ENCODE results near the gene SGCB. TPM values are rescaled to one million over a fixed set of nuclear protein-coding genes. Genes with fewer than 3 reads are reported as not detected.

Gene SGCB
- total RNA-seq, 2 experiments from 2014 or later: 13.9 to 14.3 TPM

DNA sequence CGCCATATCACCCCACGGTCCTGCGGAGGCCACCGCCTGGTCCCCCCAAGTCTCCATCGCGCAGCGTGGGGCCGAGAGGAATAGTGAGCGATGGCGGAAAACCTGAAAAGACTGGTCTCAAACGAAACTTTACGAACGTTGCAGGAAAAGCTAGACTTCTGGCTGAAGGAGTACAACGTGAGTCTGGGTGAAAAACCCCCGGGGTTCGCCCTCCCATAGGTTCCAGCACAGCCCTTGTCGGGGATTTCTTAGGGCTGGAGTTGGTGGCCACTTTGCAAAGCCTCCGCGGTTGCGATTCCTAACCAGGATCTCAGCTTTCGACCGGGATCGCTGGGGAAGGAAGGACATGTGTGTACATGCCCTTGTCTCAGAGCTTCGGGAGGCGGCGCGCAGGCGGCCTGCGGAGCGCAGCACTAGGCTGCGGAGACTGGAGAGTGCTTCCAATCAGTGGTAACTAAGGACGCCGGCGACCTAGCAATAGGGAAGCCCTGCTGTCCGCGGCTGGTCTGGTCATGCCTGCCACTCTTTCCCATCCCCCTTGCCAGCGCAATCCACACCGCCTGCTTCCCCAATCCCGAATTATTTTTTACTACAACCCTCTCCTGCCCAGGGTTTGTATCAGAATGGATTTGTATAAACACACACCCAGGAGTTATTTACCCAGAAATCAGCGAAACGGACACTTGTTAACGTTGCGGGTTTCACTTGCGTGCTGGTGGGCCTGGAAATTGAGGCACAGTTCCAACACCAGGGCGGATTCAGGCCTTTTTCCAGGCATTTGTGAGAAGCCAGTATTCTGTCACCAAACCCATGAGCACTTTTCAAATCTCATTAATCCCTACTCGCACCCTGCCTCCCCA, 13.7 kb upstream of the SGCB start:
- peak overlapping the region; percentile 34 for H3K4me3 Mint-ChIP-seq
- intact Hi-C loops (cut with micrococcal nuclease): no loop called here
- CTCF ChIA-PET: no interaction called here
- no peaks in the 10 kb centered on the region for H3K36me3 Mint-ChIP-seq
- POLR2A ChIA-PET: no interaction called here
- H3K9me3 Mint-ChIP-seq: no peaks in the 10 kb centered on the region
- peaks cover 52% of the 10 kb centered on the region for H3K27me3 Mint-ChIP-seq
- peaks cover 14% of the 10 kb centered on the region for H3K4me1 Mint-ChIP-seq (ENCODE audit: low read depth)
- H3K27ac Mint-ChIP-seq: no peak overlapping the region
- DNase-seq: no peak

DNA sequence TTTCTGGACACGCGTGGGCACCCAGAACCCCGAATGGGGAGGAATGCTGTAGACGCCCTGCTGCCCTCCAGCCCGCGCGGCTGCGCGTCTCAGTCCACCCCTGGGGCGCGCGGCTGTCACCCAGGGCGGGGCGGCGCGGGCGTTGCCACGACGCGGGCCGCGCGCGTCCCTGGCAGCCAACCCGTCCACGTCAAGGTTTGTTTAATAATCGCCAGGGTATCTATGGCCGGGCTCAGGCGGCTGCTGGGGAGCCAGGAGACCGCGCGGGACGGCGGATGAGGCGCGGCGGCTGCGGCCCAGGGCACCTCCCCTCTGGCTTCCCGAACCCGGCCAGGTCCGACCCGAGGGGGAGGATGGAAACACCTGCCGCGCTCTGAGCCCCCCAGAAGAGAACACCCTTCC, 13.1 kb upstream of the SGCB start, which contains the start of gene SPATA18:
Gene SPATA18 (plus strand): TSS at position 92 of the 402 bp plus-strand sequence. CDS start 401 bp downstream, outside the sequence.
- H3K27me3 Mint-ChIP-seq: peaks cover 57% of the 10 kb centered on the region
- peak within 1 kb of the TSS; percentile 34 for H3K4me3 Mint-ChIP-seq
- H3K27ac Mint-ChIP-seq: no peak within 1 kb of the TSS
- H3K4me1 Mint-ChIP-seq (ENCODE audit: low read depth): peaks cover 14% of the 10 kb centered on the region
- intact Hi-C loops (cut with micrococcal nuclease): no loop called here
- ChIA-PET CTCF (no interaction called here), POLR2A (no interaction called here)
- H3K36me3 Mint-ChIP-seq: no peaks in the 10 kb centered on the region
- DNase-seq: no peak
- no peaks in the 10 kb centered on the region for H3K9me3 Mint-ChIP-seq

DNA sequence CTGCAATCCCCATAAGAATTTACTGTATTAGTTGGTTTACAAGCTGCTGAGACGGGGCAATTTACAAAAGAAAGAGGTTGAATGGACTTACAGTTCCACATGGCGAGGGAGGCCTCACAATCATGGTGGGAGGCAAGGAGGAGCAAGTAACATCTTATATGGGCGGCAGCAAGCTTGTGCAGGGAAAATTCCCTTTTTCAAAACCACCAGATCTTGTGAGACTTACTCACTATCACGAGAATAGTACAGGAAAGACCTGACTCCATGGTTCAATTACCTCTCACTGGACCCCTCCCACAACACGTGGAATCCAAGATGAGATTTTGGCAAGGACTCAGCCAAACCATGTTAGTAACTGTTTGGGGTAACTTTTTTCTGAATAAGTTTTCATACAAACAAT, 11.2 kb upstream of the SGCB start:
- ChIA-PET POLR2A (no interaction called here), CTCF (no interaction called here)
- Mint-ChIP-seq H3K4me1 (ENCODE audit: low read depth) (peaks cover 14% of the 10 kb centered on the region), H3K4me3 (no peak overlapping the region), H3K9me3 (no peaks in the 10 kb centered on the region), H3K36me3 (no peaks in the 10 kb centered on the region), H3K27me3 (peaks cover 56% of the 10 kb centered on the region), H3K27ac (no peak overlapping the region)
- DNase-seq: no peak
- intact Hi-C loops (cut with micrococcal nuclease): no loop called here

DNA sequence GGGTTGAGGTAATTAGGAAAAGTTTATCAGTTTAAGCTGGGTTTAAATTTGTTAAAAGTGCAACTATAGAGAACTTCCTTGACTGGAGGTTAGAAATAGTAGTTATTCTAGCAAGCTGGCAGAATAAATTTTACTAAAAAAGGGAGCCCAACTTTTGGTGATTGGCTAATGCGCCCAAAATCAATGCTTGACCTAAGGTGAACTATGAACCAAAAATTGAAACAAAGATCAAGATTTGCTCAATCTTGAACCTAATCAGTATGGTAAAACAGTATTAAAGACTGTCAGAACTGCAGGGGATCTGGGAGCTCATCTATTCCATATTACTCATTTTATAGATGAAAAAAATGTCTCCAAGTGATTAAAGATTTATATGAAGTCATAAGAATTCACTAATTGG, 6.9 kb upstream of the SGCB start:
- no peaks in the 10 kb centered on the region for H3K9me3 Mint-ChIP-seq
- ChIA-PET CTCF (no interaction called here), POLR2A (no interaction called here)
- H3K27ac Mint-ChIP-seq: no peak overlapping the region
- no peaks in the 10 kb centered on the region for H3K36me3 Mint-ChIP-seq
- no peak for DNase-seq
- H3K4me3 Mint-ChIP-seq: no peak overlapping the region
- H3K4me1 Mint-ChIP-seq (ENCODE audit: low read depth): no peaks in the 10 kb centered on the region
- intact Hi-C loops (cut with micrococcal nuclease): no loop called here
- peaks cover 42% of the 10 kb centered on the region for H3K27me3 Mint-ChIP-seq

DNA sequence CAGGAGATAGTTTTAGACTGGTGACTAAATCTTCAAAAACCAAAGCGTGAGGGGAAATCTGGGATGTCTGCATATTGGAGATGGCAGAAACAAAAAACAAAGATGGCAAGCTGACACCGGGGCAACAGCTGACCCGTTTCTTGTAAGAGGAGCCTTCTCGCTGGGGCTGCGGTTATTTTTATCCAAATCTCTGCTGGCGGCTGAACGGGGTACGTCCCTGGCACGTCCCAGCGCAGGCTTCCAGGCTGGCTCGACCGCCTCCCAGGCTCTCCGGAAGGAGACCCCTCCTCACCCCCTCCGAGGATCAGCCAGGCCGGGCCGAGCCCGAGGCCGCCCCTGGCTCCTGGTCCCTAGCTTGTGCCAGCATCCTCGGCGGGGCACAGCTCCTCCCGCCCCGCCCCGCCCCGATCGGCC, 403 bp downstream of the SGCB start:
- Mint-ChIP-seq H3K4me3 (peak overlapping the region; percentile 81), H3K27me3 (peaks cover 7% of the 10 kb centered on the region), H3K9me3 (no peaks in the 10 kb centered on the region), H3K27ac (no peak overlapping the region), H3K4me1 (ENCODE audit: low read depth) (peaks cover 25% of the 10 kb centered on the region), H3K36me3 (peaks cover 3% of the 10 kb centered on the region)
- intact Hi-C loops (cut with micrococcal nuclease): loop anchor here (1.0 to 10.0 kb wide), 3 partner anchors 130 to 1327 kb away; partner anchors contain the start of genes DCUN1D4 and SCFD2
- ChIA-PET POLR2A (interaction anchor here (1.8 kb wide), 1 partner anchor 195 kb away, joined by 5 read pairs; the partner anchor contains the start of gene DCUN1D4), CTCF (interaction anchor here (1.2 kb wide), 2 partner anchors 11 to 195 kb away, joined by 5 to 6 read pairs; partner anchors contain the start of gene DCUN1D4)
- DNase-seq: peak; percentile 40

DNA sequence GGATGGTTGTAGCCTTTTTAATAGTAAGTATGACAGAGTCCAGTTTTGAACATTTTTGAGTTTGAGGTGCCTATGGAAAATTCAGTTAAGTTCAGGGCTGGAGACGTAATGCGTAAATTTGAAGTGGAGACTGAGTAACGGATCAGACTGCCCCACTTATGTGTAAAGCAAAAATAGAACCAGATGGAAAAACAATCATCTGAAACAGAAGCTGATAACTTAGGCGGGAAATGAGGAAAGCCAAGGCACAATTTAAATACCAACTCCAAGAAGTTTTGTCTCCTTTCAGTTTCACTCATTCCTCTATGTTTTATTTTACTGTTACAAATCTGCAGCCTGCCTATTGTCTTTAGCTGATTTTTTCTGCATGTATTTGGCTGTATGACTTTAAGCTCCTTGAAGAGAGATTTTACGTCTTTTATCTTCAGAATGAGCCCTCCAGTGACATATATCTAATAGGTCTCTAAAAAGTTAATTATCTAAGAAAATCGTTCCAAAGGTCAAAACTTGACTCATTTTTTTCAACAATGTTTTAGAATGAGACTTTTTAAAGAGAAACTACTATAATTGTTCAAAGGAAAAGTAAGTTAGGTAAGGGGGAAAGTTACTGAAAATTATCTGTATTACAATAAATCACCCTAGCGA, 1.1 kb downstream of the SGCB start:
- H3K36me3 Mint-ChIP-seq: peaks cover 3% of the 10 kb centered on the region
- peaks cover 25% of the 10 kb centered on the region for H3K4me1 Mint-ChIP-seq (ENCODE audit: low read depth)
- CTCF ChIA-PET: no interaction called here
- no peaks in the 10 kb centered on the region for H3K9me3 Mint-ChIP-seq
- POLR2A ChIA-PET: interaction anchor here (1.8 kb wide), 1 partner anchor 194 kb away, joined by 5 read pairs; the partner anchor contains the start of gene DCUN1D4
- peak overlapping the region; percentile 81 for H3K4me3 Mint-ChIP-seq
- peaks cover 2% of the 10 kb centered on the region for H3K27me3 Mint-ChIP-seq
- no peak for DNase-seq
- no peak overlapping the region for H3K27ac Mint-ChIP-seq
- intact Hi-C loops (cut with micrococcal nuclease): loop anchor here (5.0 to 10.0 kb wide), 2 partner anchors 130 to 1328 kb away; partner anchors contain the start of gene SCFD2

DNA sequence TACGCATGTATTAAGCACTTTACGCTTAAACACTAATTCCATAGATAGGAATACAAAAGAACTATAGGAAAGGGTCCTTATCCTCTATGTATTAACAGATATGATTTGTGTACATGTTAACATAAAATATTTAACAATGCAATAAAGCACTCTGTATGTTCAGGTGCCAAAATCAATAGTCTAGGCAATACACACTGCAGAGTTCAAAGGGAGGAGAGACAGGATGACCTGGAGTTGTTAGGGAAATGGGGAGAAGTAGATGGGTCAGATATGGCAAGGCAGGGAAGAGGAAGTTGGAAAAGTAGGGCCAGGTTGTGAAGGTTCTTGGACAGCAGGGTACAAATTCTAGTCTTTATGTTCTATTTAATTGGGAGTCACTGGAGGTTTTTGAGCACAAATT, 2.9 kb downstream of the SGCB start:
- no peak for DNase-seq
- peaks cover 4% of the 10 kb centered on the region for H3K36me3 Mint-ChIP-seq
- intact Hi-C loops (cut with micrococcal nuclease): loop anchor here (5.0 to 10.0 kb wide), 2 partner anchors 128 to 1330 kb away; partner anchors contain the start of gene SCFD2
- CTCF ChIA-PET: no interaction called here
- POLR2A ChIA-PET: no interaction called here
- peaks cover 25% of the 10 kb centered on the region for H3K4me1 Mint-ChIP-seq (ENCODE audit: low read depth)
- H3K4me3 Mint-ChIP-seq: no peak overlapping the region
- no peak overlapping the region for H3K27ac Mint-ChIP-seq
- H3K27me3 Mint-ChIP-seq: no peaks in the 10 kb centered on the region
- H3K9me3 Mint-ChIP-seq: no peaks in the 10 kb centered on the region

DNA sequence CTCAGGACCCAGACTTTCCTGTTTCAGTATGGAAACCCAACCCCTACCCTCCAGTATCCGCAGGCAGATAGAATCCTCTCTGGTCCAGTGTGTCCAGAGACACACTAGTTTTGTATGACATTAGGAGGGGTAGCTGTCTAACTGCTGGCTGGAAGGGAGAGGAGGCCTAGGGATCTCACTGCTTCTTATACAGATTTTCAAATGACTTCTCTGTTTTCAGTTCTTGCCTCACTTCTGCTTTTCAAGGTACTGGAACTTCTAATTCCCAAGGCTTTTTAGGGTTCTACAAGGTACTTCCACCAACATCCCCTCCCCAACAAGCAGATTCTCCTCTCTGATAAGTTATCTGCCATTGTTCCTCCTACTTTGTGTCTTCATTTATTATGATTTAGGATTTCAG, 6.1 kb downstream of the SGCB start:
- no peaks in the 10 kb centered on the region for H3K27me3 Mint-ChIP-seq
- CTCF ChIA-PET: no interaction called here
- H3K36me3 Mint-ChIP-seq: peaks cover 16% of the 10 kb centered on the region
- no peak for DNase-seq
- H3K4me1 Mint-ChIP-seq (ENCODE audit: low read depth): peaks cover 14% of the 10 kb centered on the region
- H3K4me3 Mint-ChIP-seq: no peak overlapping the region
- POLR2A ChIA-PET: no interaction called here
- no peaks in the 10 kb centered on the region for H3K9me3 Mint-ChIP-seq
- intact Hi-C loops (cut with micrococcal nuclease): loop anchor here (10.0 kb wide), 1 partner anchor 1333 kb away; the partner anchor contains the start of gene SCFD2
- no peak overlapping the region for H3K27ac Mint-ChIP-seq

DNA sequence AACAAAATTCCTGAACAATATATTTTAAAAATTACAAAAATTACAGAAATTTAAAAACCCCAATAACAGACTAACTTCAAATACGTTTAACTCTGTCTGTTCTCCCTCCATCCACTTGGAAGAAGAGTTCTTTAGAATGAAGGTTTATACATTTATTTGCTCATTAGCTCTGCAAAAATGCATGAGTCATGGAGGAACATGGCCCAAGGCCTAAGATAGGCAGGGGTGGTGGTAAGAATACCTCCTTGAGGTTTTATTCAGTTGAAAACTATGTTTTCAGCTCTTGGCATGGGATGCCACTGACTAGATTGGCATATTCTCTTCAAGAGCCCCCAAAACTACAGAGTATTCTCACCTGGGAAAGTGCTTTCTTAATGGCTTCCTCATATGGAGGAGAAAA, 9.1 kb downstream of the SGCB start:
- Mint-ChIP-seq H3K36me3 (peaks cover 19% of the 10 kb centered on the region), H3K9me3 (no peaks in the 10 kb centered on the region), H3K27me3 (no peaks in the 10 kb centered on the region), H3K4me3 (no peak overlapping the region), H3K4me1 (ENCODE audit: low read depth) (no peaks in the 10 kb centered on the region), H3K27ac (no peak overlapping the region)
- POLR2A ChIA-PET: no interaction called here
- DNase-seq: no peak
- intact Hi-C loops (cut with micrococcal nuclease): loop anchor here (10.0 kb wide), 1 partner anchor 134 kb away; no protein-coding TSS in a partner anchor
- CTCF ChIA-PET: no interaction called here

DNA sequence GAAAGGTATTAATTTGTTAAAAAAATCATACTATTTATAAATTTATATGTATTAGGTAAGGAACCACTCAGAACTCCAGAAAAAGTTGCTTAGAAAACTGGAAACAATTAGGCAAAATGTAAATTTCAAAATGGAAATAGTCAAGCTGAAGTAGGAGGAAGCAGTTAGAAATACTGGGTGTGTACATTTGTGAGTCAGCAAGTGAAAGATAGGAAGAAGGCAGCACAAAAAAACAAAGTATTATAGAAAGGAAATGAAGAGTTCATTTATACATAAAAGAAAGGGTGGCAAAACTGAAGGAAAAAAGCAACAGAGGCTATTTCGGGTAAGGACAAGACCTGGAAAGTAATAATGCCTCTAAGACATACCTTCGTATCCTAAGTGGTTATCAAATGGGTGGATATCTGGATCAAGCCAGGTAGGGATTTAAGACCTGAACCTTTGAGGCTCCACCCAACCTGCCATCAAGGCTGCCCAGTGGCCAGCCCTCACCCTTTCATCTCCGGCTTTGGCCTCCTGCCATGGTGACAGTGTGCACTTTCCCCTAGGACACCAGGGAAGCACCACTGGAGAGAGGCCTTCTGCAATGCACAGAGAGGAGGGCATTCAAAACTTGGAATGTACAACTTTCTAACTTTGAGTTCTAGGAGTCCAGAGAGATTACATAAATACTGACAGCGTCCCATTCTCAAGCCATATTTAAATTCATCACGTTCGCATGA, 18.0 kb downstream of the SGCB start, which contains the start of gene LRRC66:
Gene LRRC66 (minus strand): TSS at position 428 of the 722 bp plus-strand sequence. CDS start 2,750 bp downstream, outside the sequence.
- intact Hi-C loops (cut with micrococcal nuclease): loop anchor here (10.0 kb wide), 1 partner anchor 125 kb away; no protein-coding TSS in a partner anchor
- H3K4me1 Mint-ChIP-seq (ENCODE audit: low read depth): no peaks in the 10 kb centered on the region
- H3K27ac Mint-ChIP-seq: no peak within 1 kb of the TSS
- no peak for DNase-seq
- H3K27me3 Mint-ChIP-seq: no peaks in the 10 kb centered on the region
- H3K4me3 Mint-ChIP-seq: no peak within 1 kb of the TSS
- POLR2A ChIA-PET: no interaction called here
- CTCF ChIA-PET: no interaction called here
- H3K9me3 Mint-ChIP-seq: no peaks in the 10 kb centered on the region
- H3K36me3 Mint-ChIP-seq: peaks cover 9% of the 10 kb centered on the region

DNA sequence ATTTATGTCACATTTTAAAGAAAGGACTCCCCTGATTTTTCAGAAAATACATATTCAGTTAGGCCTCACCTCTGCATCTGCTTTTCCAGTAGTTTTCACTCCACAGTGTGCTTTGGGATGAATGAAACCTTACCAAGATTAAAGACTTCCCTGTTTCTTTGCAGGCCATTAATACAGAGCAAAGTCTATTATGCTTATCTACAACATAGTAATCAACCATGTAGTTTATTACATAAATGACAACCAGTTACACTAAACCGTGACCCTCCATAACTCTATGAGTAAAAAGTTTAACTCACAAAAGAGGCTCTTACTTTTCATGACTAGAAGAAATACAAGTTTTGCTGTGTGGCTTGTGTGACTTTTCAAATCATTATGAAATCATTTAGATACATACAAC, 20.3 kb downstream of the SGCB start:
- H3K4me3 Mint-ChIP-seq: no peak overlapping the region
- H3K36me3 Mint-ChIP-seq: no peaks in the 10 kb centered on the region
- H3K9me3 Mint-ChIP-seq: no peaks in the 10 kb centered on the region
- DNase-seq: no peak
- no peaks in the 10 kb centered on the region for H3K4me1 Mint-ChIP-seq (ENCODE audit: low read depth)
- no peaks in the 10 kb centered on the region for H3K27me3 Mint-ChIP-seq
- intact Hi-C loops (cut with micrococcal nuclease): no loop called here
- H3K27ac Mint-ChIP-seq: no peak overlapping the region
- ChIA-PET POLR2A (no interaction called here), CTCF (no interaction called here)

DNA sequence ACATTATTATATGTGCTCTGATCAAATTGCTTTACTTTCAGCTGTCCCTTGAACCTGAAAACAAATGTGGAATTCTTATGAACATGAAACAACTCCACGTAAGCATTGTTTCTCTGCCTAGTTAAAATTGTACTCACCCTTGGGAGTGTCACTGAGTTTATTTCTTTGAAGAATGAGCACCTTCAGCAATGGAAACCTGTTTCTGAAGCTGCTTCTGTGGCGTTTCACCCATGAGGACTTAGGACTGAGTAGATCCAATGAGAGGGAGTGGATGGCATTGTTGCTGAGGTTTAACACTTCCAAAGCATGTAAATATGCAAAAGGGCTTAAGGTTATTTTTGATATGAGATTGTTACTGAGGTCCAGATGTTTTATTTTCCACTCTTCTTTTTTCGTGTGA, 21.1 kb downstream of the SGCB start:
- H3K27me3 Mint-ChIP-seq: no peaks in the 10 kb centered on the region
- ChIA-PET CTCF (interaction anchor here (0.5 kb wide), 1 partner anchor 39 kb away, joined by 3 read pairs; no protein-coding TSS in a partner anchor), POLR2A (no interaction called here)
- no peaks in the 10 kb centered on the region for H3K9me3 Mint-ChIP-seq
- no peak overlapping the region for H3K27ac Mint-ChIP-seq
- intact Hi-C loops (cut with micrococcal nuclease): no loop called here
- no peaks in the 10 kb centered on the region for H3K36me3 Mint-ChIP-seq
- no peaks in the 10 kb centered on the region for H3K4me1 Mint-ChIP-seq (ENCODE audit: low read depth)
- no peak overlapping the region for H3K4me3 Mint-ChIP-seq
- DNase-seq: no peak

Measured in activated CD4-positive, alpha-beta memory T cell treated with anti-CD3 and anti-CD28 coated beads for 36 hours (primary cell).